ENCODE data around the gene CACTIN. TPM values are rescaled to one million over a fixed set of nuclear protein-coding genes. Genes with fewer than 3 reads are reported as not detected.
"Not testable (repeated sequence)": the region's sequence is repeated elsewhere in the genome, so short reads cannot be mapped to it uniquely, and the experiment has no call there.

Gene CACTIN
- total RNA-seq, 2 experiments from 2014 or later, result 25.2 to 27.2 TPM

- Mint-ChIP-seq H3K4me1 (ENCODE audit: low read depth) (no peaks in the 10 kb centered on the region), H3K9me3 (no peaks in the 10 kb centered on the region), H3K4me3 (no peak overlapping the region), H3K36me3 (peaks cover 9% of the 10 kb centered on the region), H3K27ac (no peak overlapping the region), H3K27me3 (no peaks in the 10 kb centered on the region)
- intact Hi-C loops (cut with micrococcal nuclease), result no loop called here
- CTCF ChIA-PET, result no interaction called here
- POLR2A ChIA-PET, result no interaction called here
- no peak for DNase-seq
Measured at GRCh38 chr19:3652422-3652821, 25.8 kb upstream of the CACTIN start.

GRCh38 chr19:3651684-3652083 is 25.1 kb upstream of the CACTIN start:
- H3K36me3 Mint-ChIP-seq, result peaks cover 3% of the 10 kb centered on the region
- H3K4me3 Mint-ChIP-seq, result no peak overlapping the region
- no peaks in the 10 kb centered on the region for H3K27me3 Mint-ChIP-seq
- CTCF ChIA-PET, result no interaction called here
- no peak overlapping the region for H3K27ac Mint-ChIP-seq
- POLR2A ChIA-PET, result no interaction called here
- no peaks in the 10 kb centered on the region for H3K4me1 Mint-ChIP-seq (ENCODE audit: low read depth)
- no peaks in the 10 kb centered on the region for H3K9me3 Mint-ChIP-seq
- DNase-seq, result no peak
- intact Hi-C loops (cut with micrococcal nuclease), result no loop called here

- Mint-ChIP-seq H3K4me3 (no peak overlapping the region), H3K4me1 (ENCODE audit: low read depth) (no peaks in the 10 kb centered on the region), H3K27ac (no peak overlapping the region), H3K9me3 (no peaks in the 10 kb centered on the region), H3K27me3 (no peaks in the 10 kb centered on the region), H3K36me3 (peaks cover 1% of the 10 kb centered on the region)
- intact Hi-C loops (cut with micrococcal nuclease), result no loop called here
- CTCF ChIA-PET, result interaction anchor here (0.6 kb wide), 1 partner anchor 82 kb away, joined by 3 read pairs; no protein-coding TSS in a partner anchor
- POLR2A ChIA-PET, result no interaction called here
- DNase-seq, result no peak
Measured at GRCh38 chr19:3649888-3650287, 23.3 kb upstream of the CACTIN start.

- ChIA-PET CTCF (no interaction called here), POLR2A (no interaction called here)
- Mint-ChIP-seq H3K27me3 (no peaks in the 10 kb centered on the region), H3K36me3 (peaks cover 1% of the 10 kb centered on the region), H3K27ac (no peak overlapping the region), H3K9me3 (no peaks in the 10 kb centered on the region), H3K4me3 (no peak overlapping the region), H3K4me1 (ENCODE audit: low read depth) (no peaks in the 10 kb centered on the region)
- DNase-seq, result no peak
- intact Hi-C loops (cut with micrococcal nuclease), result no loop called here
Measured at GRCh38 chr19:3648037-3648905, 21.7 kb upstream of the CACTIN start.

- POLR2A ChIA-PET; H3K4me3 Mint-ChIP-seq; H3K9me3 Mint-ChIP-seq; intact Hi-C loops (cut with micrococcal nuclease); H3K4me1 Mint-ChIP-seq (ENCODE audit: low read depth); H3K27me3 Mint-ChIP-seq; CTCF ChIA-PET; H3K36me3 Mint-ChIP-seq; H3K27ac Mint-ChIP-seq; DNase-seq: not testable (repeated sequence)
Measured at GRCh38 chr19:3647102-3647501, 20.5 kb upstream of the CACTIN start.

GRCh38 chr19:3646336-3647092 is 19.9 kb upstream of the CACTIN start:
- intact Hi-C loops (cut with micrococcal nuclease), result no loop called here
- Mint-ChIP-seq H3K9me3 (no peaks in the 10 kb centered on the region), H3K36me3 (peaks cover 4% of the 10 kb centered on the region), H3K27ac (no peak overlapping the region), H3K27me3 (no peaks in the 10 kb centered on the region), H3K4me3 (no peak overlapping the region), H3K4me1 (ENCODE audit: low read depth) (no peaks in the 10 kb centered on the region)
- POLR2A ChIA-PET, result no interaction called here
- DNase-seq, result no peak
- CTCF ChIA-PET, result interaction anchor here (0.6 kb wide), 1 partner anchor 54 kb away, joined by 3 read pairs; the partner anchor contains the start of gene PIP5K1C

GRCh38 chr19:3645726-3646125 is 19.1 kb upstream of the CACTIN start:
- Mint-ChIP-seq H3K27me3 (no peaks in the 10 kb centered on the region), H3K4me3 (no peak overlapping the region), H3K36me3 (peaks cover 4% of the 10 kb centered on the region), H3K9me3 (no peaks in the 10 kb centered on the region), H3K4me1 (ENCODE audit: low read depth) (no peaks in the 10 kb centered on the region), H3K27ac (no peak overlapping the region)
- no peak for DNase-seq
- intact Hi-C loops (cut with micrococcal nuclease), result no loop called here
- CTCF ChIA-PET, result no interaction called here
- POLR2A ChIA-PET, result no interaction called here

- Mint-ChIP-seq H3K27ac (no peak overlapping the region), H3K4me3 (no peak overlapping the region), H3K4me1 (ENCODE audit: low read depth) (no peaks in the 10 kb centered on the region), H3K36me3 (peaks cover 5% of the 10 kb centered on the region), H3K27me3 (no peaks in the 10 kb centered on the region), H3K9me3 (no peaks in the 10 kb centered on the region)
- no peak for DNase-seq
- ChIA-PET POLR2A (no interaction called here), CTCF (no interaction called here)
- intact Hi-C loops (cut with micrococcal nuclease), result no loop called here
Measured at GRCh38 chr19:3645067-3645396, 18.4 kb upstream of the CACTIN start.

GRCh38 chr19:3644351-3645066 is 17.9 kb upstream of the CACTIN start:
- CTCF ChIA-PET, result no interaction called here
- intact Hi-C loops (cut with micrococcal nuclease), result no loop called here
- POLR2A ChIA-PET, result no interaction called here
- no peaks in the 10 kb centered on the region for H3K9me3 Mint-ChIP-seq
- no peak for DNase-seq
- H3K27me3 Mint-ChIP-seq, result no peaks in the 10 kb centered on the region
- no peak overlapping the region for H3K4me3 Mint-ChIP-seq
- no peaks in the 10 kb centered on the region for H3K4me1 Mint-ChIP-seq (ENCODE audit: low read depth)
- peaks cover 7% of the 10 kb centered on the region for H3K36me3 Mint-ChIP-seq
- no peak overlapping the region for H3K27ac Mint-ChIP-seq

GRCh38 chr19:3643674-3644313 is 17.2 kb upstream of the CACTIN start:
- ChIA-PET POLR2A (no interaction called here), CTCF (no interaction called here)
- no peaks in the 10 kb centered on the region for H3K4me1 Mint-ChIP-seq (ENCODE audit: low read depth)
- H3K27me3 Mint-ChIP-seq, result no peaks in the 10 kb centered on the region
- intact Hi-C loops (cut with micrococcal nuclease), result no loop called here
- peaks cover 7% of the 10 kb centered on the region for H3K36me3 Mint-ChIP-seq
- no peaks in the 10 kb centered on the region for H3K9me3 Mint-ChIP-seq
- no peak overlapping the region for H3K4me3 Mint-ChIP-seq
- H3K27ac Mint-ChIP-seq, result no peak overlapping the region
- DNase-seq, result no peak

- CTCF ChIA-PET, result no interaction called here
- POLR2A ChIA-PET, result no interaction called here
- no peaks in the 10 kb centered on the region for H3K9me3 Mint-ChIP-seq
- intact Hi-C loops (cut with micrococcal nuclease), result no loop called here
- no peak overlapping the region for H3K4me3 Mint-ChIP-seq
- H3K36me3 Mint-ChIP-seq, result peaks cover 11% of the 10 kb centered on the region
- no peaks in the 10 kb centered on the region for H3K27me3 Mint-ChIP-seq
- DNase-seq, result peak; percentile 31
- no peaks in the 10 kb centered on the region for H3K4me1 Mint-ChIP-seq (ENCODE audit: low read depth)
- no peak overlapping the region for H3K27ac Mint-ChIP-seq
Measured at GRCh38 chr19:3642987-3643673, 16.5 kb upstream of the CACTIN start.

GRCh38 chr19:3642296-3642695 is 15.7 kb upstream of the CACTIN start:
- ChIA-PET POLR2A (no interaction called here), CTCF (no interaction called here)
- Mint-ChIP-seq H3K27ac (no peak overlapping the region), H3K27me3 (no peaks in the 10 kb centered on the region), H3K36me3 (peaks cover 11% of the 10 kb centered on the region), H3K9me3 (no peaks in the 10 kb centered on the region), H3K4me3 (no peak overlapping the region), H3K4me1 (ENCODE audit: low read depth) (no peaks in the 10 kb centered on the region)
- intact Hi-C loops (cut with micrococcal nuclease), result no loop called here
- no peak for DNase-seq

All from activated CD4-positive, alpha-beta memory T cell treated with anti-CD3 and anti-CD28 coated beads for 36 hours (primary cell).